H1 (cell line): ENCODE measurements around the gene CERS5. TPM values are rescaled to one million over a fixed set of nuclear protein-coding genes. Genes with fewer than 3 reads are reported as not detected.

Experiments used
- CTCF ChIA-PET: fragments of 300-600 bp; sonication (Branson Sonifier 250); formaldehyde crosslinking; loops from one replicate; lab custom pipeline; 2021; ENCODE audit not compliant: partially characterized antibody; lab: Charles Lee
- POLR2A ChIA-PET: fragments of 300-600 bp; sonication (Branson Sonifier 250); formaldehyde crosslinking; loops from one replicate; lab custom pipeline; 2021; ENCODE audit warnings: inconsistent platforms; ENCODE audit not compliant: partially characterized antibody; lab: Charles Lee
- DNase-seq, 2 experiments: peaks; one replicate each; pipeline versions ENCODE4 v3.0.0 to v3.0.0-alpha.2; 2010 to 2022; ENCODE audit warnings: low spot score in 2 of 2, low read depth in 1 of 2, mixed read lengths in 1 of 2
- FAIRE-seq: peaks from 2 replicates; lab custom pipeline; 2011; peaks lifted over from hg19 to GRCh38; lab: Jason Lieb, UNC
- H2AFZ ChIP-seq: 2 replicates; pipeline ENCODE4 v1.8.1; 2012; ENCODE audit warnings: low read length, inconsistent platforms
- H2AK5ac ChIP-seq: 2 replicates; pipeline ENCODE4 v1.6.1; 2013; ENCODE audit warnings: low read depth, low read length
- H2BK120ac ChIP-seq: replicated peaks from 2 replicates; pipeline ENCODE3; 2013; ENCODE audit warnings: low read depth, low read length, inconsistent platforms
- H2BK12ac ChIP-seq: 2 replicates; pipeline ENCODE4 v1.6.1; 2013; ENCODE audit warnings: low read depth, low read length
- H2BK15ac ChIP-seq: 2 replicates; pipeline ENCODE4 v1.6.1; 2013; ENCODE audit warnings: low read length
- H2BK20ac ChIP-seq: 2 replicates; pipeline ENCODE4 v1.6.1; 2013; ENCODE audit warnings: low read length
- H2BK5ac ChIP-seq: 2 replicates; pipeline ENCODE4 v1.6.1; 2013; ENCODE audit warnings: low read depth, low read length
- H3K14ac ChIP-seq: 2 replicates; pipeline ENCODE4 v1.6.1; 2013; ENCODE audit warnings: inconsistent platforms; ENCODE audit not compliant: insufficient read length
- H3K18ac ChIP-seq: 2 replicates; pipeline ENCODE4 v1.6.1; 2013; ENCODE audit warnings: low read length; ENCODE audit errors: extremely low read depth
- H3K23ac ChIP-seq: 2 replicates; pipeline ENCODE4 v1.6.1; 2013; ENCODE audit warnings: inconsistent platforms; ENCODE audit not compliant: insufficient read length
- H3K23me2 ChIP-seq: 2 replicates; pipeline ENCODE4 v1.6.1; 2013; ENCODE audit warnings: low read depth, low read length
- H3K27ac ChIP-seq: 2 replicates; pipeline ENCODE4 v1.6.1; 2011; ENCODE audit warnings: low read depth, low read length, inconsistent platforms
- H3K27me3 ChIP-seq, 4 experiments: replicated peaks in 1 of 4; 1 replicate in 1 of 4; 2 replicates in 3 of 4; pipeline versions ENCODE4 v1.6.1 to v1.8.1; 2011 to 2013; ENCODE audit warnings: low read length in 3 of 4, mild to moderate bottlenecking in 3 of 4, inconsistent platforms in 2 of 4, mixed read lengths in 2 of 4, moderate library complexity in 1 of 4; ENCODE audit not compliant: control insufficient read depth in 3 of 4, insufficient read depth in 3 of 4; ENCODE audit errors: extremely low read depth in 1 of 4
- H3K36me3 ChIP-seq, 4 experiments: 2 replicates each; pipeline versions ENCODE4 v1.6.1 to v1.8.1; 2011 to 2013; ENCODE audit warnings: mild to moderate bottlenecking in 4 of 4, low read length in 3 of 4, moderate library complexity in 2 of 4, control low read depth in 1 of 4, inconsistent platforms in 1 of 4; ENCODE audit not compliant: insufficient read depth in 4 of 4, control insufficient read depth in 2 of 4
- H3K4ac ChIP-seq: replicated peaks from 2 replicates; pipeline ENCODE3; 2013; ENCODE audit warnings: low read length, low read depth, mixed read lengths, inconsistent platforms; ENCODE audit not compliant: insufficient read length
- H3K4me1 ChIP-seq, 4 experiments: replicated peaks in 1 of 4; 1 replicate in 1 of 4; 2 replicates in 3 of 4; pipeline versions ENCODE4 v1.6.1 to v1.8.1; 2011 to 2013; ENCODE audit warnings: low read length in 3 of 4, inconsistent platforms in 2 of 4, mixed read lengths in 1 of 4; ENCODE audit not compliant: insufficient read depth in 4 of 4, control insufficient read depth in 3 of 4
- H3K4me2 ChIP-seq, 2 experiments: 2 replicates each; pipeline versions ENCODE4 v1.6.1 to v1.8.1; 2011 to 2013; ENCODE audit warnings: low read depth in 2 of 2, low read length in 2 of 2, control low read depth in 1 of 2, inconsistent platforms in 1 of 2, mild to moderate bottlenecking in 1 of 2; ENCODE audit not compliant: insufficient read depth in 1 of 2
- H3K4me3 ChIP-seq, 4 experiments: fragments of 200-600, 300-600 bp in 1 of 4; sonication (generic), shearing (Covaris generic), sonication (Bioruptor Twin) in 1 of 4; 2 replicates each; pipeline versions ENCODE4 v1.5.1 to v1.8.1; 2011 to 2016; ENCODE audit warnings: low read length in 4 of 4, low read depth in 3 of 4, control low read depth in 2 of 4, inconsistent platforms in 2 of 4, mild to moderate bottlenecking in 2 of 4, mixed read lengths in 1 of 4, moderate library complexity in 1 of 4; ENCODE audit not compliant: insufficient read depth in 2 of 4; ENCODE audit errors: extremely low read depth in 1 of 4
- H3K56ac ChIP-seq: replicated peaks from 2 replicates; pipeline ENCODE3; 2013; ENCODE audit warnings: low read depth, mild to moderate bottlenecking, mixed read lengths, low read length, inconsistent platforms; ENCODE audit not compliant: insufficient read length
- H3K79me1 ChIP-seq: 2 replicates; pipeline ENCODE4 v1.6.1; 2013; ENCODE audit warnings: low read depth, low read length, control low read depth
- H3K79me2 ChIP-seq, 2 experiments: 2 replicates each; pipeline versions ENCODE4 v1.6.1 to v1.8.1; 2012 to 2013; ENCODE audit warnings: low read length in 2 of 2, mild to moderate bottlenecking in 2 of 2, inconsistent platforms in 1 of 2; ENCODE audit not compliant: insufficient read depth in 2 of 2, control insufficient read depth in 1 of 2
- H3K9ac ChIP-seq, 4 experiments: replicated peaks in 1 of 4; 1 replicate in 1 of 4; 2 replicates in 3 of 4; pipeline versions ENCODE4 v1.6.1 to v1.8.1; 2011 to 2013; ENCODE audit warnings: low read depth in 3 of 4, low read length in 3 of 4, control low read depth in 2 of 4, mild to moderate bottlenecking in 2 of 4, moderate library complexity in 2 of 4, inconsistent platforms in 1 of 4; ENCODE audit errors: extremely low read depth in 1 of 4
- H3K9me3 ChIP-seq, 2 experiments: 2 replicates each; pipeline versions ENCODE4 v1.6.1 to v1.8.1; 2012 to 2013; ENCODE audit warnings: mild to moderate bottlenecking in 2 of 2, moderate library complexity in 2 of 2, control low read depth in 1 of 2, inconsistent platforms in 1 of 2, low read depth in 1 of 2, low read length in 1 of 2, mixed read lengths in 1 of 2; ENCODE audit not compliant: insufficient read depth in 2 of 2
- H4K20me1 ChIP-seq, 2 experiments: replicated peaks in 1 of 2; 2 replicates each; pipeline versions ENCODE3 to v1.8.1; 2011 to 2013; ENCODE audit warnings: inconsistent platforms in 2 of 2, low read length in 2 of 2, mild to moderate bottlenecking in 1 of 2; ENCODE audit not compliant: insufficient read depth in 2 of 2, control insufficient read depth in 1 of 2
- H4K5ac ChIP-seq: 2 replicates; pipeline ENCODE4 v1.6.1; 2013; ENCODE audit warnings: low read length, low read depth, mixed read lengths, inconsistent platforms; ENCODE audit not compliant: insufficient read length
- H4K8ac ChIP-seq: 2 replicates; pipeline ENCODE4 v1.8.0; 2013; ENCODE audit warnings: mild to moderate bottlenecking, moderate library complexity, low read length, inconsistent platforms; ENCODE audit not compliant: insufficient read depth; ENCODE audit errors: extremely low read depth
- H4K91ac ChIP-seq: replicated peaks from 2 replicates; pipeline ENCODE3; 2013; ENCODE audit warnings: low read length, mixed read lengths, inconsistent platforms; ENCODE audit not compliant: insufficient read length
- CBX8 ChIP-seq: fragments of 300-800, 300-1000 bp; sonication (generic); IDR thresholded peaks from 2 replicates; pipeline ENCODE4 v1.7.1; 2016; ENCODE audit warnings: low read depth, low read length, borderline replicate concordance
- CEBPB ChIP-seq: IDR thresholded peaks from 2 replicates; pipeline ENCODE4 v1.6.1; 2012; ENCODE audit warnings: low read depth, low read length
- E2F6 ChIP-seq: IDR thresholded peaks from 2 replicates; pipeline ENCODE4 v1.6.1; 2012; ENCODE audit warnings: inconsistent platforms
- FOSL1 ChIP-seq: IDR thresholded peaks from 2 replicates; pipeline ENCODE4 v1.6.1; 2011; ENCODE audit warnings: mild to moderate bottlenecking, low read depth, low read length, moderate library complexity; ENCODE audit not compliant: insufficient read depth
- HDAC2 ChIP-seq, 2 experiments: fragments of 300-600 bp in 1 of 2; sonication (generic) in 1 of 2; IDR thresholded peaks; 2 replicates each; pipeline ENCODE4 v1.6.1; 2011 to 2012; ENCODE audit warnings: low read depth in 2 of 2, low read length in 2 of 2, mild to moderate bottlenecking in 2 of 2, moderate library complexity in 2 of 2, borderline replicate concordance in 1 of 2, inconsistent platforms in 1 of 2
- POU5F1 ChIP-seq: IDR thresholded peaks from 2 replicates; pipeline ENCODE4 v1.6.1; 2011; ENCODE audit warnings: low read depth, mild to moderate bottlenecking, low read length, moderate library complexity
- RNF2 ChIP-seq: fragments of 200-900, 300-1000 bp; sonication (generic); IDR thresholded peaks from 2 replicates; pipeline ENCODE4 v1.7.1; 2016; ENCODE audit warnings: borderline replicate concordance, low read depth, mild to moderate bottlenecking, antibody characterized with exemption, low read length; ENCODE audit not compliant: poor library complexity, severe bottlenecking; ENCODE audit errors: missing control alignments
- SIN3A ChIP-seq, 2 experiments: IDR thresholded peaks in 1 of 2; conservative IDR thresholded peaks in 1 of 2; 2 replicates each; pipeline ENCODE4 v1.6.1; 2011 to 2012; ENCODE audit warnings: low read length in 2 of 2, improper control_type of control experiment in 1 of 2, low read depth in 1 of 2, mild to moderate bottlenecking in 1 of 2
- SIRT6 ChIP-seq: IDR thresholded peaks from one replicate; pipeline ENCODE4 v1.7.1; 2012; ENCODE audit warnings: low read length, inconsistent platforms
- SUZ12 ChIP-seq: fragments of 200-600 bp; sonication (generic); IDR thresholded peaks from 2 replicates; pipeline ENCODE4 v1.6.1; 2012; ENCODE audit warnings: mild to moderate bottlenecking, inconsistent platforms, low read length, moderate library complexity, mixed read lengths
- WGBS, 2 experiments: shearing (Covaris generic) in 1 of 2; methylation state at CpG; one replicate each; pipeline versions ENCODE4 v1.1.6 to v1.1.7; 2013 to 2015; ENCODE audit warnings: low lambda C conversion rate in 2 of 2, mixed read lengths in 2 of 2, inconsistent platforms in 1 of 2, low coverage in 1 of 2, missing lambda C conversion rate in 1 of 2; ENCODE audit not compliant: insufficient replicate concordance in 2 of 2, insufficient coverage in 1 of 2, insufficient read length in 1 of 2; ENCODE audit errors: extremely low coverage in 1 of 2, missing lambda C conversion rate in 1 of 2; 5-methylcytosine and 5-hydroxymethylcytosine counted together
- polyA plus RNA-seq, 7 experiments: library from polyadenylated mRNA; depleted of rRNA in 3 of 7; stranded (reverse) in 5 of 7; unstranded in 2 of 7; fragments of >200 nt in 5 of 7; fragments of 200-250 nt in 2 of 7; gene quantifications; 1 replicate in 5 of 7; 2 replicates in 1 of 7; 4 replicates in 1 of 7; pipeline versions ENCODE4 v1.2.1 to v1.2.3, GENCODE V29; 2011 to 2013; ENCODE audit warnings: missing spikeins in 2 of 7, mixed read lengths in 2 of 7
- total RNA-seq: library from RNA; stranded (reverse); fragmentation: NEBNext Ultra II Directional; extraction: Animal tissue kit (Norgen Biotek cat#: 25700); gene quantifications from 2 replicates; pipeline ENCODE4 v1.2.1, GENCODE V29; 2021

The CERS5 gene
- total and polyA plus RNA-seq, 2 of the 8 experiments (the other 6 are each of a cell fraction or from before 2014, with no cell fraction given), result 69.2 to 119 TPM

GRCh38 chr12:50082644-50083043, 84.5 kb downstream of the CERS5 start:
- Histone ChIP-seq H3K4me1 (peaks cover 0 to 8% (median 5%) of the 10 kb centered on the region in 4 experiments; a peak in 3 of 7 replicates), H4K91ac (no peak overlapping the region), H2AK5ac (0 out of 2 replicates have a peak overlapping the region, but pooled peaks have one; percentile 34), H3K56ac (no peak overlapping the region), H3K36me3 (peaks cover 8 to 14% (median 12%) of the 10 kb centered on the region in 4 experiments), H3K27me3 (peaks cover 0 to 15% (median 9%) of the 10 kb centered on the region in 4 experiments; a peak in 4 of 7 replicates), H3K18ac (no peak overlapping the region), H4K8ac (no peak overlapping the region; the same call in 1 of the 2 replicates), H2BK20ac (no peak overlapping the region), H3K9me3 (no peaks in the 10 kb centered on the region), H2BK120ac (no peak overlapping the region), H2BK5ac (no peak overlapping the region), H3K79me2 (peaks cover 0 to 22% of the 10 kb centered on the region in 2 experiments; a peak in 3 of 4 replicates), H3K27ac (no peak overlapping the region), H2BK15ac (no peak overlapping the region), H4K20me1 (peaks cover 0 to 9% of the 10 kb centered on the region in 2 experiments), H3K4me2 (no peak overlapping the region), H3K4ac (peak overlapping the region; percentile 59), H3K79me1 (no peaks in the 10 kb centered on the region; the same call in 1 of the 2 replicates), H3K23me2 (peaks cover 9% of the 10 kb centered on the region), H2AFZ (no peak overlapping the region), H3K23ac (no peak overlapping the region), H4K5ac (no peak overlapping the region), H2BK12ac (no peak overlapping the region), H3K9ac (no peak overlapping the region), H3K14ac (no peak overlapping the region)
- no peak for FAIRE-seq
- POLR2A ChIA-PET, result interaction anchor here (1.1 to 25.0 kb wide), 4 partner anchors 9 to 85 kb away, joined by 3 to 457 read pairs (median 6); partner anchors contain the start of genes CERS5, COX14 and GPD1
- WGBS, 2 experiments, result 87% methylated on average over 7 of the region's 7 CpGs; no CpG with 5 or more reads in 1 of the 2 experiments
- no peak for DNase-seq
- CTCF ChIA-PET, result interaction anchor here (1.0 to 27.3 kb wide), 10 partner anchors 8 to 116 kb away, joined by 3 to 625 read pairs (median 6); partner anchors contain the start of genes CERS5, COX14 and GPD1
- TF ChIP-seq CBX8 (no peak), SIN3A (conservative IDR thresholded peaks at IDR 0.05 in 1 of 2, IDR thresholded peaks at IDR 0.05 in 1 of 2; ENCODE audit: low read depth in 1 of 2, low read length in 2 of 2) (no peak), POU5F1 (no peak), RNF2 (no peak), HDAC2 (IDR thresholded peaks at IDR 0.05; ENCODE audit: borderline replicate concordance in 1 of 2, low read depth in 2 of 2, low read length in 2 of 2) (no peak), FOSL1 (no peak), SIRT6 (no peak), CEBPB (no peak), E2F6 (no peak), SUZ12 (no peak)
- TF ChIP-seq, all 59 proteins: peak for 0
- no peak overlapping the region for H3K4me3 ChIP-seq
